Mesendoderm (in vitro differentiated cells): ENCODE results near the gene ADAMTS14.
A peak's percentile ranks its signal among the peaks of the same experiment; 100 is the strongest.
"Not testable (repeated sequence)": the region's sequence is repeated elsewhere in the genome, so short reads cannot be mapped to it uniquely, and the experiment has no call there.

Experiments used
- DNase-seq: peaks from one replicate; pipeline ENCODE4 v3.0.0; 2013
- H2AK5ac ChIP-seq: 2 replicates; pipeline ENCODE4 v1.6.1; 2013; ENCODE audit warnings: low read length, inconsistent platforms
- H2BK120ac ChIP-seq: 2 replicates; pipeline ENCODE4 v1.6.1; 2013; ENCODE audit warnings: low read depth, mild to moderate bottlenecking, low read length, moderate library complexity, mixed read lengths
- H2BK15ac ChIP-seq: replicated peaks from 2 replicates; pipeline ENCODE4 v1.6.1; 2013; ENCODE audit warnings: low read depth, mild to moderate bottlenecking, moderate library complexity
- H2BK5ac ChIP-seq: 2 replicates; pipeline ENCODE4 v1.6.1; 2013; ENCODE audit warnings: low read length, inconsistent platforms
- H3K18ac ChIP-seq: 2 replicates; pipeline ENCODE4 v1.6.1; 2013; ENCODE audit warnings: mild to moderate bottlenecking, low read length, mixed read lengths
- H3K23ac ChIP-seq: one replicate; pipeline ENCODE4 v1.6.1; 2013; ENCODE audit warnings: low read length
- H3K27ac ChIP-seq: 2 replicates; pipeline ENCODE4 v1.5.1; 2013; ENCODE audit warnings: low read depth, mild to moderate bottlenecking, inconsistent platforms, low read length, moderate library complexity
- H3K27me3 ChIP-seq: 2 replicates; pipeline ENCODE4 v1.6.1; 2013; ENCODE audit warnings: low read length, control low read depth, mild to moderate bottlenecking, inconsistent platforms; ENCODE audit not compliant: insufficient read depth, poor library complexity
- H3K36me3 ChIP-seq: 2 replicates; pipeline ENCODE4 v1.6.1; 2013; ENCODE audit warnings: low read length, inconsistent platforms; ENCODE audit not compliant: control insufficient read depth, insufficient read depth
- H3K4ac ChIP-seq: one replicate; pipeline ENCODE4 v1.6.1; 2013; ENCODE audit warnings: low read depth, mild to moderate bottlenecking, low read length, moderate library complexity
- H3K4me1 ChIP-seq: 2 replicates; pipeline ENCODE4 v1.6.1; 2013; ENCODE audit warnings: low read depth, low read length, inconsistent platforms; ENCODE audit not compliant: control insufficient read depth
- H3K4me2 ChIP-seq: 2 replicates; pipeline ENCODE4 v1.6.1; 2013; ENCODE audit warnings: low read length
- H3K4me3 ChIP-seq: 2 replicates; pipeline ENCODE4 v1.5.1; 2013; ENCODE audit warnings: mild to moderate bottlenecking, low read length
- H3K56ac ChIP-seq: one replicate; pipeline ENCODE4 v1.6.1; 2013; ENCODE audit warnings: low read length
- H3K79me1 ChIP-seq: 2 replicates; pipeline ENCODE4 v1.6.1; 2013; ENCODE audit warnings: low read length, inconsistent platforms
- H3K79me2 ChIP-seq: 2 replicates; pipeline ENCODE4 v1.6.1; 2013; ENCODE audit warnings: mild to moderate bottlenecking, low read length; ENCODE audit not compliant: control insufficient read depth, insufficient read depth
- H3K9ac ChIP-seq: 2 replicates; pipeline ENCODE4 v1.6.1; 2013; ENCODE audit warnings: low read length, inconsistent platforms
- H4K5ac ChIP-seq: one replicate; pipeline ENCODE4 v1.6.1; 2013; ENCODE audit warnings: low read length
- H4K8ac ChIP-seq: one replicate; pipeline ENCODE4 v1.6.1; 2013; ENCODE audit warnings: low read depth, mild to moderate bottlenecking, control low read depth, low read length, moderate library complexity
- WGBS: extraction: QIAGEN DNeasy Blood & Tissue Kit; methylation state at CpG from one replicate; pipeline ENCODE4 v1.1.7; 2013; ENCODE audit warnings: low lambda C conversion rate, missing lambda C conversion rate; ENCODE audit not compliant: insufficient coverage; ENCODE audit errors: extremely low coverage; 5-methylcytosine and 5-hydroxymethylcytosine counted together

Gene ADAMTS14

GRCh38 chr10:70631735-70632134 lies 40.6 kb upstream of the ADAMTS14 start:
- not testable (repeated sequence) for H3K36me3 ChIP-seq, H3K56ac ChIP-seq, H4K5ac ChIP-seq, H3K79me2 ChIP-seq, H3K27ac ChIP-seq, H3K4me2 ChIP-seq, H2AK5ac ChIP-seq, H3K9ac ChIP-seq, H2BK120ac ChIP-seq, H2BK5ac ChIP-seq, H3K18ac ChIP-seq, H3K79me1 ChIP-seq, H3K4me1 ChIP-seq, H4K8ac ChIP-seq, H2BK15ac ChIP-seq, H3K23ac ChIP-seq, H3K4me3 ChIP-seq, H3K27me3 ChIP-seq, DNase-seq
- peak overlapping the region; percentile 16 for H3K4ac ChIP-seq
- no CpG with 5 or more reads among the region's 6 CpGs for WGBS

GRCh38 chr10:70634011-70634410 lies 38.3 kb upstream of the ADAMTS14 start:
- no peak overlapping the region for H3K4me3 ChIP-seq
- H3K56ac ChIP-seq, result no peak overlapping the region
- no peaks in the 10 kb centered on the region for H3K27me3 ChIP-seq
- no peak overlapping the region for H3K23ac ChIP-seq
- no peaks in the 10 kb centered on the region for H3K36me3 ChIP-seq
- peak; percentile 72 for DNase-seq
- H3K79me1 ChIP-seq, result no peaks in the 10 kb centered on the region
- no peak overlapping the region for H3K4ac ChIP-seq
- no peak overlapping the region for H2BK120ac ChIP-seq
- H3K9ac ChIP-seq, result no peak overlapping the region
- peaks cover 2% of the 10 kb centered on the region for H3K4me1 ChIP-seq
- H3K27ac ChIP-seq, result no peak overlapping the region
- no peak overlapping the region for H2BK15ac ChIP-seq
- no peak overlapping the region for H2BK5ac ChIP-seq
- H3K4me2 ChIP-seq, result no peak overlapping the region
- no peaks in the 10 kb centered on the region for H3K79me2 ChIP-seq
- no CpG with 5 or more reads among the region's 4 CpGs for WGBS
- no peak overlapping the region for H4K5ac ChIP-seq
- H4K8ac ChIP-seq, result no peak overlapping the region
- no peak overlapping the region for H2AK5ac ChIP-seq
- no peak overlapping the region for H3K18ac ChIP-seq

GRCh38 chr10:70634515-70634914 lies 37.8 kb upstream of the ADAMTS14 start:
- not testable (repeated sequence) for H2BK5ac ChIP-seq, H3K4me1 ChIP-seq, H3K56ac ChIP-seq, H3K18ac ChIP-seq, H3K4ac ChIP-seq, H3K4me2 ChIP-seq, H2BK120ac ChIP-seq, H2BK15ac ChIP-seq, H3K79me1 ChIP-seq, H4K5ac ChIP-seq, H3K9ac ChIP-seq, H4K8ac ChIP-seq, H3K4me3 ChIP-seq, H3K79me2 ChIP-seq, H3K27me3 ChIP-seq, H3K36me3 ChIP-seq, H3K27ac ChIP-seq, H3K23ac ChIP-seq, H2AK5ac ChIP-seq
- no CpG with 5 or more reads among the region's 5 CpGs for WGBS
- DNase-seq, result peak; percentile 21

- not testable (repeated sequence) for H3K36me3 ChIP-seq, H3K4ac ChIP-seq, H3K4me1 ChIP-seq, H2BK5ac ChIP-seq, H3K79me1 ChIP-seq, H2AK5ac ChIP-seq, H3K79me2 ChIP-seq, H3K23ac ChIP-seq, H2BK120ac ChIP-seq, H3K18ac ChIP-seq, H3K4me3 ChIP-seq, H3K4me2 ChIP-seq, DNase-seq, H3K27me3 ChIP-seq, H4K5ac ChIP-seq, H3K9ac ChIP-seq, H4K8ac ChIP-seq, H2BK15ac ChIP-seq, H3K56ac ChIP-seq, H3K27ac ChIP-seq
- no CpG with 5 or more reads among the region's 7 CpGs for WGBS
Observed at GRCh38 chr10:70639640-70640383, 32.5 kb upstream of the ADAMTS14 start.

GRCh38 chr10:70643272-70643671 lies 29.0 kb upstream of the ADAMTS14 start:
- H2BK120ac ChIP-seq, DNase-seq, H3K79me1 ChIP-seq, H3K79me2 ChIP-seq, H3K56ac ChIP-seq, H3K4me2 ChIP-seq, H2BK15ac ChIP-seq, H3K36me3 ChIP-seq, H3K18ac ChIP-seq, H3K4ac ChIP-seq, H3K9ac ChIP-seq, H3K23ac ChIP-seq, H2AK5ac ChIP-seq, H3K4me1 ChIP-seq, H2BK5ac ChIP-seq, H3K27ac ChIP-seq, H3K27me3 ChIP-seq, H4K5ac ChIP-seq, H4K8ac ChIP-seq, H3K4me3 ChIP-seq: not testable (repeated sequence)
- WGBS, result no CpG with 5 or more reads among the region's 3 CpGs

GRCh38 chr10:70644959-70645358 lies 27.3 kb upstream of the ADAMTS14 start:
- H3K27ac ChIP-seq, H3K9ac ChIP-seq: not testable (repeated sequence)

More at GRCh38 chr10:70644959-70645358, 27.3 kb upstream of the ADAMTS14 start:
- H2BK120ac ChIP-seq, H2AK5ac ChIP-seq, H3K4me2 ChIP-seq, H3K4me3 ChIP-seq, H3K27me3 ChIP-seq, H2BK15ac ChIP-seq, H3K56ac ChIP-seq, H3K4ac ChIP-seq, H3K4me1 ChIP-seq, H3K79me2 ChIP-seq, H4K8ac ChIP-seq, H3K79me1 ChIP-seq, H3K36me3 ChIP-seq, H2BK5ac ChIP-seq, DNase-seq, H4K5ac ChIP-seq, H3K23ac ChIP-seq, H3K18ac ChIP-seq: not testable (repeated sequence)
- WGBS, result no CpG with 5 or more reads among the region's 8 CpGs
